Activated effector memory CD4-positive, alpha-beta T cell treated with Interleukin-2 at 50 U/mL for 16 hours (primary cell): ENCODE measurements around the gene PPP1R3C.

Experiments used
- DNase-seq: peaks from one replicate; pipeline ENCODE4 v3.0.0-alpha.2; 2020

Gene PPP1R3C

DNA sequence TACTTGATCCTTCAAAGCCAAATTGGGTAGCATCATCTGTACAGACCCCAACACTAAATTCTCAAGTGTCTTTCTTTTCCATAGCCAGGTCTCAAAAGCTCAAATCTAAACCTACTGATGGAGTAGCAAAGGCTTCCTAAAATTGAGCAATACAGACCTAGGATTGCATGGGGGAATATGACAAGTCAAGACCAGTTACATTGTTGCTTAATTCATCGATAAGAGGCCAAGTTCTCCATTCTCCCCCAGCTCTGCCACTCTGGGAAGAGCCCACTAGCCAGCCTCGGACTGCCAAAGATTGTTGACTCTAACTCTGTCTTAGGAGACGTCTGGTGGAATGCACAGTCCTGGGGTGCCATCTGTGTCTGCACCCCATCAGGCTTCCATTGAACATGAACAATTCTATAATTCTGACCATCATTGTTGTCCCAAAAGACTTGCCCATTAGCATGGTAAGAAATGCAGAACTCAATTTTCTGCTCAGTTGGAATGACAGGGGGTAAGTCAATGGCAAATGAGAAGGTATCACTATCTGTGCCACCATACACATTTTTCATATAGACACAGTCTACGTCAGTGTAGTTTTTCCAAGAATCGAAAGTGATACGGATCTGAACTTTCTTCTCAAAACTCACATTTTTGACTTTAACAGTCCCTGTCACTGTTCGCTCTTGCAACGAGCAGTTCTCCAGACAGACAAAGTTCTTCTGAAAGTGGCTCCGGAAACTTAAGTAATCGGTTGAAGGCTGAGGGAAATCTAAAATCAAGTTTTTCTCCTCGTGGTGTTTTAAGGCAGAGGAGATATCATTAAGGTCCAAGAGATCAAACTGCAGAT is 2.9 kb downstream of the PPP1R3C start:
- DNase-seq = no peak

GRCh38 chr10:91628383-91628782 is 4.5 kb downstream of the PPP1R3C start:
- no peak for DNase-seq

DNA sequence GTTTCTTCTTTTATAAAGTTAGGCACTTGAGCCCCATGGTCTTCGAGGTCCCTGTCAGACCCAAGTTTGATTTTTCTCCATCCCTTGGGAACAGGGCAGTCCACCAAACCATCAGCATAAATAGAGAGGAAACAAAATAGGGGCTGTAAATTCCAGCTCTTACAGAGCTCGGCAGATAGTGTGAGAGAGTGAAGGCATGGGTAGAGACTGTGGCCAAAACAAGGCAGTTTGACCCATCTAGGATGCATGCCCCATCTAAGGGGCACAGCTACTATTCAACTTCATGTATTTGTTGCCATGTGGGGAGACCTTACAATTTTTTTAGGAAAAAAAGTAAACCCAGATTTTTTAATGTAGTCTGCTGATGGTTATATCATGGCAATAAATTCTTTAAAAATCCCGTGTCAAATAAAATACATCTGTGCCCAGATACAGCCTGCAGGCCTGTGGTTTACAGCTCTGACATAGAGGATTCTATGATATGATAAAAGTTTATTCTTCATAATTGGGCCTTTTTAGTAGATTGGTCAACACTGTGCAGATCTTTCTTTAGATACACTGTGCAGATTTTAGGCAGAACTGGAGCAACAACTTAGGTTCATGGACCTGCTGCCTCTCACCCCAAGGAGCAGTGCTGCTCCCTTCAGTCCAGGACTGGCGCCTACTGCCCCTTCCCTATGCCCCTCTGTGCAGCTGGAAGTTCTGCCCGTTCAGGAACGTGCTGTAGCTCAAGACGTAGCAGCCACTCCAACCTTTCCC is 5.3 kb downstream of the PPP1R3C start:
- DNase-seq = no peak

DNA sequence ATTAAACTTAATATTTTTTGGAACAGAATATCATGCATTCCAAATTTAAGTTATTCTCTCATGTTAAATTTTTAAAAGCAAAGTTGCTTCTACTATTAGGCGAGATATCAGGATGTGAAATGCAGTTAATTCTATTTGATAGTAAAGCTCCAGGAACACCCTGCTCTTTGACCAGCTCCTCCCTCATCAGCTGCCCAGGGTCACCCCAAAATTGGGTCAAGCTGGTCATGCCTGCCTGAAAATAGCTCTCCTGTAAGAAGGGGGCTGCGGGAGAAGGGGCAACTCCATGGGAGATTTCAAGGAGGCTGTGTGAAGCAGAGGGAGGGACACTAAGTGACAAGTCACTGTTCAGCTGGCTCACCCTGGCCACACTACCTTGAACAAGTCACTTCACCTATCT is 5.9 kb downstream of the PPP1R3C start:
- no peak for DNase-seq

GRCh38 chr10:91624633-91625032 is 8.2 kb downstream of the PPP1R3C start:
- DNase-seq = no peak

GRCh38 chr10:91622601-91623000 is 10.3 kb downstream of the PPP1R3C start:
- no peak for DNase-seq

- DNase-seq = no peak
Measured at GRCh38 chr10:91621483-91622113, 11.3 kb downstream of the PPP1R3C start.

DNA sequence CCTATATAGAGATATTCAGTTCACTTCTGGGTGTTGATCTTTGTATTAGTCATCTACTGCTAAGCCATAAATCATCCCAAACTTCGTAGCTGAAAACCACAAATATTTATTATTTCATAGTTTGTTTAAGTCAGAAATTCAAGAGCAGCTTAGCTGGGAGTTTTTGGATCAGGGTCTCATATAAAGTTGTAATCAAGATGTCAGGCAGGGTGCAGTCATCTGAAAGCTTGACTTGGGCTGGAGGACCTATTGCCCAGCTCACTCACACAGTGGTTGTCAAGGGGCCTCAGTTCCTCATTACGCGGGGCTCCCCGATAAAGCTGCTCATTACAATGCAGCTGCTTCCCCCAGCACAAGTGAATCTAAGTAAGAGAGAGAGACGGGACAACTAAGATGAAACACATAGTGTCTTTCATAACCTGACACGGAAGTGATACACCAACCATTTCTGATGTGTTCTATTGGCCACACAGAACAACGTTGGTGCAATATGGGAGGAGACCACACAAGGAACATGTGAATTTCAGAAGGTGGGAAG is 15.7 kb downstream of the PPP1R3C start:
- DNase-seq = no peak

DNA sequence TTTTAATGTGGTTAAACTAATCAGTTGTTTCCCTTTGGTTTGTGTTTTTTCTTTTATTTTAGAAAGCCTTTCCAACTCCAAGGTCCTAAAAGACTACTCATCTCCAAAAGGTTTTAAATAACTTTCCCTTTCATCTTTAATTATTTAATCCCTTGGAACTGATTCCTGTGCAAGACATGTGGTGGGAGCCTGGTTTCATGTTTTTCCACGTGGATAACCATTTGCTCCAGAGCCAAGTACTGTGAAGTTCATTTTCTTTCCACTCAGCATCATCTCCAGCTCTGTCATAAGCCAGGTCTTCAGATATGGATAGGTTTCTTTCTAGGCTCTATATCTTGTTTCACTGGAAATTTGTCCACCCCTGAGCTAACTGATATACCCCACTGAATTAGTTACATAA is 16.7 kb downstream of the PPP1R3C start:
- DNase-seq = no peak

GRCh38 chr10:91614225-91614624 is 18.6 kb downstream of the PPP1R3C start:
- DNase-seq = no peak

- no peak for DNase-seq
Measured at GRCh38 chr10:91613411-91614187, 19.3 kb downstream of the PPP1R3C start.

DNA sequence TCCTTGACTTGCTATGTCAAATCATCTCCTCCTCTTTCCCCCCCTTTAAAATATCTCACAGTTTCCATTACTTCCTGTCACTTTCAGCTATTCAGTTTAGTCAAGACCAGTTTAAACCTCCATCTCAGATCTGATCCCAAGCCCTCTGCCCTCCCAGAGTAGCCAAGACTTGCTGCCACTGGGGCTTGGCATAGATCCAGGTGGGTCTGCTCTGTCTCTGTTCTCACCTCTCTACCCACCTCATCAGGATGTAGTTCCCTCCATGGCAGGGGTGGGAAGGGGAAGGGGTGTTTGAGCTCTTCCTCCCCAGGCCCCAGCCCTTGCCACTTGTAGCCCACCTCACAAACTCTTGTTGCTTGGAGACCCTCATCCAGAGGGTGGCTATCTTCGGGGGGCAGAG is 22.0 kb downstream of the PPP1R3C start:
- no peak for DNase-seq

GRCh38 chr10:91610444-91610843 is 22.4 kb downstream of the PPP1R3C start:
- DNase-seq = no peak

DNA sequence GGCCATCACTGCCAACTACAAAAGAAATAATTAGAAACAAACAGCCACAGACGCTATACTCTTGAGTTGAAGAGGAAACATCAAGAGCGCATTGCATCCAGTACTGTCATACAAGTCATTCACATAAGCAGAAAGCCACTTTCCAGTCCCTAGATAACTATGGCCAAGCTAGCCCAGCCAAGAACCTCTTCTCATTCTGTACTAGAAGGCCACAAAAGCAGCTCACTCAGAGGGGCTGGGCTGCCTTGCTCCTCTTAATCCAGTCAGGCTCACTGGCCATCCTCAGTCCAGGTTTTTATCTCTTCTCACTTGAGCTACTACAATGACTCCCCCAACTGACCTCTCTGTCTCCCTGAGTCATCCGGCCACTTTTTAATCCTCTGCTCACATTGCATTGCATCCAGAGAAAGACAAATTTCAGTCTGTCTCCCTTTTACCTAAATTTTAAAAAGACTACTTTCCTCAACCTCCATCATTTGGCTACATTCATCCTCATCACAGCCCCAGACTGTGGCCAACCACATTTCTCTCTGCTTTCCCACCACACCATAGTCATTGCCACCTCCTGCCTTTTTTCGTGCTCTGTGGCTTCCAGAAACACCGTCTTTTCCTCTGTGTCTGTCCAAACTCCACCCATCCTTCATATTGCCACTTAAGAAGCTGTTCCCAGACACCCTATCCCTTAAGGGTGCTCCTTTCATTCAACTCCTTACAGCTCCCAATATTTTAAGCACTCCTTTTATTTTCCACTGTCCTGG is 25.0 kb downstream of the PPP1R3C start:
- DNase-seq = no peak

- no peak for DNase-seq
Measured at GRCh38 chr10:91605968-91606367, 26.9 kb downstream of the PPP1R3C start.

DNA sequence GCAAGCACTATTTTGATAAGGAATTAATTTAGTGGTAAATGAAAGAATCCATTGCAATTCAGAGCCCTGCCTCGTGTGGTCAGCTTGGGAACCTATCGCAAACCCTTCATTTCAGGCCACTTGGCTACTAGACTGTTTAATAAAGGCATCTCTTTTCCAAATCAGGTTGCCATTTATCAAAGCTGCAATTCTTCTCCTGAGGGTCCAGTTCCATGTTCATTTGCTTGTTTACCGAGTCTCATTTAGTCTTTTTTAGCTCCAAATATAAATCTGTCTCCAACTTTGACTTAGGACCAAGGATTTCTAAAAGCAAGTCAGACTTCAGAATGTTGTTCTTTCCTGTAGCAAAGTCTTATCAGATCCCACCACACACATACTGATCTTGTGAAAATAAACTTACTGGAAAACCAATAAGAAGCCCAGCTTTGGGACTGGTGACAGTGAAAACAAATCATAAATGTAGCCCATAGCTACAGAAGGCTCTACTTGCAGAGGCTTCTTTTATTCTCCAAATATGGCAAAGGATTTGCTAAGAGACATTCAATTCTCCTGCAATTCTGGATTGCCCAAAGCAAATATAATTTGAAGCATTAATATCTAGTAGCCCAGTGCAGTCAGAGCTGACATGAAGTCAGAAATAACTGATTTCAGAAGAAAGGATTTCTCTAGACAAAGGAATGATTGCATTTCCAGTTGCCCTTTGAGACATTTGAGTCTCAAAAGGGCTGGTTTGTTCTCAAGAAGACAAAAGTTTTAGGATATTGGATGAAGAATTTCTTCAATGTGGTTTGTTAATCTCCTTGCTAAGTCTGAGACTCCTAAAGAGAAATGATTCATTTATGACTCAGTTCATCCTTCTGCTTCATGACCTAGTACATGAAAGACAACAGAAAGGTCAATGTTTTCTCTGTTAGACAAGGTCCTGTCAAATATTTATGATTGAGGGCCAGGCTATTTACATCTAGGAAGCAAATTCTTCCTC is 28.0 kb downstream of the PPP1R3C start:
- DNase-seq = no peak

- DNase-seq = no peak
Measured at GRCh38 chr10:91603931-91604331, 28.9 kb downstream of the PPP1R3C start.

DNA sequence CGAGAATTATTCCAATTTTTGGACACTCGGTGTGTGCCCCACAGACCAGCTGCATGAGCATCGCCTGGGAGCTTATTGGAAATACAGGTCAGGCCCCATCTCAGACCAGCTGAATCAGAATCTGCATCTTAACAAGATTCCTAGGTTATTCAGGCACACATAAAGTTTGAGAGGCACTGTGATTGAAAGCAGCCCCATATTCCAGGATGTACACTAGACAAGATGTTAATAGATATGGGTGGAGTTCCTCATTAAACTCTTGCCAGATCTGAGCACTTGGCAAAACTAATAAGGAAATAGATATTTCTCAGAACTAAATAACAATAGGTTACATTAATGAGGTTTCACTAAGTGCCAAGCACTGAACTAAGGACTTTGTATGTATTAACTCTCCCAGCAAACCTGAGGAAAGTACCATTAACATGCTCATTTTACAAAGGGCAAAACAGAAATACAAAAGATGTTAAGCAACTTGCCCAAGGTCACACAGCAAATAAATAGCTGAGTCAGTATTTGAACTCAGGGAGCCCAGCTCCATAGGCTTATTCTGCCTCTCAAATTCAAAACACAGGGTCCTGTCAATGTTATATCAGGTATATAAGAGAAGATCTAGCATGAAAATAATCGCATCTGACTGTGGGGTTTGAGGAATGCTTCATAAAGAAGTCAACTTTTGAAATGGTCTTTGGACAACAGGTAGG is 29.9 kb downstream of the PPP1R3C start:
- DNase-seq = no peak

DNA sequence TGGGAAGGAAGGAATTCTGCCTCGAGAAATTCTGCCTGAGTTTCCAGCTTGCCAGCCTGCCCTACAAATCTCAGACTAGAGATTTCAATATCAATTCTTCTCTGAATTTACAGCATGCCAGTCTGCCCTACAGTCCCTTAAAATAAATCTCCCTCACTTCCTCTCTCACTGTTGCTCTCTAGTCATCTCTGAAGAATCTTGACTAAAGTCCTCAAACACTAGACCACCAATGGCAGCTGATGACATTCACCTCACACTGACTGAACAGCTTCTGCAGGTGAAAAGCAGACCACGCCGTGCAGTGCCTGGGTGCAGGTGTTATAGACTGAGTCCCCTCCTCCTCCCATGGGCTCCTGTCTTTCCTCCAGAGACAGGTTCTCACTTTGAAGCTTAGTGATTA is 30.4 kb downstream of the PPP1R3C start:
- DNase-seq = no peak

GRCh38 chr10:91601212-91601611 is 31.7 kb downstream of the PPP1R3C start:
- no peak for DNase-seq
